ENCODE data around the gene PGAP3.

PGAP3 gene

GRCh38 chr17:39669897-39670735 is 17.7 kb downstream of the PGAP3 start:
- no peak for DNase-seq

DNA sequence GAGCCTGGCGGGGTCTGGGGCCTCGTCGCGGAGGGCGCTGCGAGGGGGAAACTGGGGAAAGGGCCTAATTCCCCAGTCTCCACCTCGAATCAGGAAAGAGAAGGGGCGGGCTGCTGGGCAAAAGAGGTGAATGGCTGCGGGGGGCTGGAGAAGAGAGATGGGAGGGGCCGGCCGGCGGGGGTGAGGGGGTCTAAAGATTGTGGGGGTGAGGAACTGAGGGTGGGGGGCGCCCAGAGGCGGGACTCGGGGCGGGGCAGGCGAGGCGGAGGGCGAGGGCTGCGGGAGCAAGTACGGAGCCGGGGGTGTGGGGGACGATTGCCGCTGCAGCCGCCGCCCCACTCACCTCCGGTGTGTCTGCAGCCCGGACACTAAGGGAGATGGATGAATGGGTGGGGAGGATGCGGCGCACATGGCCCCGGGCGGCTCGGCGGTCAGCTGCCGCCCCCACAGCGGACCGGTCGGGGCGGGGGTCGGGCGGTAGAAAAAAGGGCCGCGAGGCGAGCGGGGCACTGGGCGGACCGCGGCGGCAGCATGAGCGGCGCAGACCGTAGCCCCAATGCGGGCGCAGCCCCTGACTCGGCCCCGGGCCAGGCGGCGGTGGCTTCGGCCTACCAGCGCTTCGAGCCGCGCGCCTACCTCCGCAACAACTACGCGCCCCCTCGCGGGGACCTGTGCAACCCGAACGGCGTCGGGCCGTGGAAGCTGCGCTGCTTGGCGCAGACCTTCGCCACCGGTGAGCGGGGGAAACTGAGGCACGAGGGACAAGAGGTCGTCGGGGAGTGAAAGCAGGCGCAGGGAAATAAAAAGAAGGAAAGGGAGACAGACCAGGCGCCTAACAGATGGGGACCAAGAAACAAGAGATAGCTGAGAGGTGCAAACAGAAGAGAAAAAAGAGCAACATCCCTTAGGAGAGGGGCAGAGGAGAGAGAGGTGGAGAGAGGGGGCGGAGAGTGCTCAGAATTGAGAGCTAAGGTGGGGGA is 19.6 kb downstream of the PGAP3 start, which contains the start of gene PNMT:
Gene PNMT (plus strand): TSS at position 509 of the 980 bp plus-strand sequence. CDS start 23 bp downstream, at position 532.
- DNase-seq: peak; percentile 34

GRCh38 chr17:39667262-39667944 is 20.5 kb downstream of the PGAP3 start:
- DNase-seq: no peak

- no peak for DNase-seq
Observed at GRCh38 chr17:39666601-39667261, 21.1 kb downstream of the PGAP3 start.

GRCh38 chr17:39666231-39666600 is 21.6 kb downstream of the PGAP3 start:
- no peak for DNase-seq

GRCh38 chr17:39665642-39666224 is 22.1 kb downstream of the PGAP3 start:
- no peak for DNase-seq

GRCh38 chr17:39664581-39665561 is 23.0 kb downstream of the PGAP3 start, which contains the start of gene TCAP:
TCAP (plus strand) TSS chr17:39665349; CDS start chr17:39665360, 11 bp downstream.
- DNase-seq: no peak

DNA sequence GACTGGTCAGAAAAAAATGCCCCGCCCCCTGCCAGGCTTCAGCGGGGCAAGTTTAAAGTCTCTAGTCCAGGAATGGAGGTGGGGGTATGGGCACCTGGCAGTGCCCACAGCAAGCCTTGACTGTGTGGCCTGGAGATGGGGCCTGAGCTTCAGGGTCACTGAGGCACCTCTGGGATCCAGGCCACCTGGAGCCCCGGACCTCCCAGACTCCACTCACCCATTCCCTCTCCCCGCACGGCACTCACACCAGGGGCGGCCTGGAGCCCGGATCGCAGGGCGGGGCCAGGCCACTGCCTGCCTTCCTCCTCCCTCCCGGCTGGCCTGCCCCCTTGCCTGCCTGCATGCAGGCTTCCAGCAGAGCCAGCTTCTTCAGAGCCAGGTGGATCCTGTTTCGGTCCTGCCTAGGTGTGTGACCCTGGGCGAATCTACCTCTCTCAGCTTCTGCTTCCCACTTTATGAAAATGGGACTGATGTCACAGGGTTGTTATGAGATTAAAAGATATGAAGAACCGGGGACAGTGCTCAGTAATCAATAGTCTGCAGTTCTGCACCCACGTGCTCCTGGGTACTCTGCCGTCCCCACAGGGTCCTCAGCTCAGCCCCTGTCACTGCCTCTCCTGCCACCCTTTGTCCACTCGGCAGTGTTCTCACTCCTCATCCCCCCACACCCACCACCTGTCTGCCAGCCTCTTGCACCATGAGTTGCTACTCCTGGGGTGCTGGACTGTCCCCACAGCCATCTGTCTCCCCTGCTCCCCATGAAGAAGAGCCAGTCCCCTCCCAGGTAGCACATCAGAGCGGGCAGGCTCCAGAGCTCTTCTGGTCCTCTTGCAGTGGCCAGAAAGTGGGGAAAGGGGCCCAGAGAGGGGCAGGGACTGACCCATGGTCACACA is 23.9 kb downstream of the PGAP3 start:
- DNase-seq: no peak

GRCh38 chr17:39663340-39663687 is 24.5 kb downstream of the PGAP3 start:
- DNase-seq: no peak

DNA sequence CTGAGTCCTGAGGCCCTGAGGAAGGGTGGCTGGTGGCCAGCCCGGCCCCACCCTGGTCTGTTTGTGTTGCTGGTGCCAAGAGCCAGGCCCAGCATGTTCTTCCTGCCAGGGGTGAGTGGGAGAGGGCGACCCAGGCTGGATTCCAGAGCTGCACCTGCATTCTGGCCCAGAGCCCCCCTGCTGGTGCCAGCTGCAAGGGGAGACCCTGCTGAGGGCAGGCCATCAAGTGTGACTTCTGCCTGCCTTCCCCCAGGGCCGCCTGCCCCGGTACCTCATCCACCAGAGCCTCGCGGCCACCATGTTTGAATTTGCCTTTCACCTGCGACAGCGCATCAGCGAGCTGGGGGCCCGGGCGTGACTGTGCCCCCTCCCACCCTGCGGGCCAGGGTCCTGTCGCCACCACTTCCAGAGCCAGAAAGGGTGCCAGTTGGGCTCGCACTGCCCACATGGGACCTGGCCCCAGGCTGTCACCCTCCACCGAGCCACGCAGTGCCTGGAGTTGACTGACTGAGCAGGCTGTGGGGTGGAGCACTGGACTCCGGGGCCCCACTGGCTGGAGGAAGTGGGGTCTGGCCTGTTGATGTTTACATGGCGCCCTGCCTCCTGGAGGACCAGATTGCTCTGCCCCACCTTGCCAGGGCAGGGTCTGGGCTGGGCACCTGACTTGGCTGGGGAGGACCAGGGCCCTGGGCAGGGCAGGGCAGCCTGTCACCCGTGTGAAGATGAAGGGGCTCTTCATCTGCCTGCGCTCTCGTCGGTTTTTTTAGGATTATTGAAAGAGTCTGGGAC is 25.1 kb downstream of the PGAP3 start:
- DNase-seq: no peak

DNA sequence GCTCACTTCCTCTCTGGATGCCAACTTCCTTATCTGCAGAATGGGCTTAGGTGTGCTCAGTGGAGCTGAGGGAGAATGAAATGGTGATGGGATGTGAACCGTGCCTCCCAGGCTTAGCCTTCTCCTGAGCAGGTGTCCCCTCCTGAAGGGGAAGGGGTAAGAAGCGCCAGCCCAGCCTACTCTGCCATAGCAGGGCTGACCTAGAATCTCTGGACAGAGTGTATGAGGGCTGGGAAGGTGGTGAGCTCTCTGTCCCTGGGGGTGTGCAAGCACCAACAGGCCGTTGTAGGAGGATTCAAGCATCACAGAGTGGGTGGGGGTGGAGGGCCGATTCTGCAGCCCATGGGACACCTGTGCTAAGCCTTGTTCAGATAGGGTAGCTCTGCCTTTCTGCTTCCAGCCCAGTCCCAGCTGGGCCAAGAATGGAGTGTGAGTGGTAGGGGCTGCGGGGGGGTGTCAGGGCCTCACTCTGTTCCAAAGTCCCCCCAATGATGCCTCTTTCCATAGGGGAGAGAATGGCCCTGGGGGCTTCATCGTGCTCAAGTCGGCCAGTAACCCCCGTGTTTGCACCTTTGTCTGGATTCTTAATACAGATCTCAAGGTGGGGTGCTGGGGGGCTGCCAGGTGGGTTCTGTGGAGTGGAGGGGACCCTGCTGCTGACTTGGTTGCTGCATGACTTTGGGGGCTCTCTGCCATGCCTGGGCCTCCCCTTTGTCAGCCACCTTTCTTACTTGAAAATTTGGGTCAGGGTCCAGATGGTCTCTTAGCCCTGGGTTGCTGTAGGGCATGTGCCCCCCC is 25.9 kb downstream of the PGAP3 start:
- no peak for DNase-seq

DNA sequence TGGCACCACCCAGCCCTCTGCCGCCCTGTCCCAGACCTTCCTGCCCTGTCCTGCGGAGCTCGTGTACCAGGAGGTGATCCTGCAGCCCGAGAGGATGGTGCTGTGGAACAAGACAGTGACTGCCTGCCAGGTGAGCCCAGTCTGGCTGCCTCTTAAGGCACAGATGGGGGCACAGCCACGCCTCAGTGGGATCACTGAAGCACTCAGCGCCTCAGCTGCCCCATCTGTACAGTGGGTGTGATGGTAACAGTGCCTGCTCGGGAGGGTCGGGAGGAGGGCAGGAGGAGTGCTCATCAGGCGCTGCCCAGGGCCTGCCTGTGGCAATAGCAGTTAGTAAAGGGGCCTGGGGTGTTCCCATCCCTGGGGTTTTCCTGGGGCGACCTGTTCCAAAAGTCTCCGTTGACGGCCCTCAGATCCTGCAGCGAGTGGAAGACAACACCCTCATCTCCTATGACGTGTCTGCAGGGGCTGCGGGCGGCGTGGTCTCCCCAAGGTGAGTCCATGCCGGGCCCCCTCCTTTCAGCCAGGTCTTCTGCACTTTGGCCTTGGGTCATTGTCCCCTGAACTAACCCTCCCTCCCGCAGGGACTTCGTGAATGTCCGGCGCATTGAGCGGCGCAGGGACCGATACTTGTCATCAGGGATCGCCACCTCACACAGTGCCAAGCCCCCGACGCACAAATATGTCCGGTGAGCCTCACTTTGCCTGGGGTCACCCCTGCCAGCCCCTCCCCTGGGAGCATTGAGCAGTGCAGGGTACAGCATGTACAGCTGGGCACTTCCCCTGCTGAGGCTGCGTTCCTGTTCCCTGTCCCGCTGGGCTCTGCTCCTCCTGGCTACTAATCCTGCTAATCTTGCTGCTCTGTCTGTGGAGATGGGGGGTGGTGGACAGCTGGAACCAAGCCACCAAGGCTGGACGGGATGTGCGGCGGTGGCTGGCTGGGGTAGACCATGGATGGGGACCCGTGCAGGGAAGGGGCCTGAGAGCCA is 27.2 kb downstream of the PGAP3 start:
- DNase-seq: no peak

GRCh38 chr17:39660011-39660360 is 27.9 kb downstream of the PGAP3 start:
- DNase-seq: no peak

DNA sequence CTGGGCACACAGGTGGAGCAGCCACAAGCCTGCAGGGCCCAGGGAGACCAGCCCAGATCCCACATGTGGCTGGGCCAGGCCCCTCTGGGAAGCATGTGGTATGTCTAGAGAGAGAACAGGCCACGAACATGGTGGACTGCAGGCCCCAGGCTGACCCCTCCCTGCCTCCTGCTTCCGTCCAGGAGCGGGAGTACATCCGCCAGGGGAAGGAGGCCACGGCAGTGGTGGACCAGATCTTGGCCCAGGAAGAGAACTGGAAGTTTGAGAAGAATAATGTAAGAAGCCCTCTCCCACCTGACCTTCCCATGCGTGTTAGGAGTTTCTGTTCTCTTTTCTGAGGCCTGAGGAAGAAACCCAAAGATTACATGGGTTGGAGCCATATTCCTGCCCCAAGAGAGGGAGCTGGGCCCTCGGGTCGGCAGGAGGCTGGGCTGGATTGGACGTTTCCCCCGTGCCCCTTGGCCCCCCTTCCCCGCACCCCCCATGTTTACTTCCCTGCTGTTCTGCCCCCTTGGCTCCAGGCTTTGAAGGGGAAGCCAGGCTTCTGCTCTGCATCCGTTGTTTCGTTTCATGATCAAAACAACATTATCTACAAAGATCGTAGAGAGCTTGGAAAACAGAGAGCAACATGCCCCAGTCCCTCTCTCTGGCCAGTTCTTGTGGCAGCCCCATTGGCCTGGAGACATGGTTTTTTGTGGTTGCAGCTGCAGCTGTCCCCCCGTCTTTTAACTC is 28.4 kb downstream of the PGAP3 start:
- DNase-seq: no peak

- DNase-seq: no peak
Observed at GRCh38 chr17:39658760-39659159, 29.1 kb downstream of the PGAP3 start.

- DNase-seq: no peak
Observed at GRCh38 chr17:39658346-39658745, 29.5 kb downstream of the PGAP3 start.

Data from fibroblast of skin of scalp (primary cell).